ENCODE results near the gene CFAP73. TPM values are rescaled to one million over a fixed set of nuclear protein-coding genes. Genes with fewer than 3 reads are reported as not detected.

The CFAP73 gene
- polyA plus RNA-seq, 1 of the 3 experiments (the other 2 are of a cell fraction), result not detected

GRCh38 chr12:113196990-113197389, 47.5 kb downstream of the CFAP73 start:
- H3K4me1 ChIP-seq (ENCODE audit: control insufficient read depth in 1 of 2, insufficient read depth in 2 of 2, low read depth in 1 of 2, low read length in 1 of 2), result peaks cover 15 to 28% of the 10 kb centered on the region in 2 experiments; a peak in 3 of 4 replicates
- ChIA-PET CTCF (interaction anchor here (0.6 to 4.5 kb wide), 12 partner anchors 9 to 715 kb away, joined by 3 to 42 read pairs (median 4); partner anchors contain the start of genes RITA1 and SDSL), POLR2A (interaction anchor here (0.6 to 0.7 kb wide), 2 partner anchors 48 to 166 kb away, joined by 4 read pairs; no protein-coding TSS in a partner anchor)
- no peak overlapping the region for H3K9ac ChIP-seq
- TF ChIP-seq SMC3 (IDR thresholded peaks at IDR 0.05; ENCODE audit: low read depth, low read length) (peak; percentile 78), SIN3A (IDR thresholded peaks at IDR 0.05; ENCODE audit: borderline replicate concordance, low read depth, low read length) (0 out of 2 replicates have a peak, but pooled peaks have one; percentile 45), CTCF (IDR thresholded peaks at IDR 0.05) (peak; percentile 77), NFIC (IDR thresholded peaks at IDR 0.05; ENCODE audit: borderline replicate concordance) (0 out of 2 replicates have a peak, but pooled peaks have one; percentile 21), PBX3 (IDR thresholded peaks at IDR 0.05) (0 out of 2 replicates have a peak, but pooled peaks have one; percentile 13), RFX5 (IDR thresholded peaks at IDR 0.05; ENCODE audit: low read length) (0 out of 2 replicates have a peak, but pooled peaks have one; percentile 20), MAX (IDR thresholded peaks at IDR 0.05; ENCODE audit: low read depth) (no peak), RAD21 (IDR thresholded peaks at IDR 0.05; ENCODE audit: low read length) (peak; percentile 87), ZBTB33 (IDR thresholded peaks at IDR 0.05; ENCODE audit: borderline replicate concordance, low read depth) (no peak), USF1 (IDR thresholded peaks at IDR 0.05; ENCODE audit: borderline replicate concordance, low read depth) (no peak)
- H3K36me3 ChIP-seq (replicated peaks in 1 of 2; ENCODE audit: control insufficient read depth in 1 of 2, insufficient read depth in 2 of 2, low read length in 1 of 2), result peaks cover 2 to 7% of the 10 kb centered on the region in 2 experiments
- no peaks in the 10 kb centered on the region for H4K20me1 ChIP-seq (ENCODE audit: insufficient read depth)
- no peak overlapping the region for H3K4me2 ChIP-seq
- H3K4me3 ChIP-seq (ENCODE audit: low read depth in 2 of 2, low read length in 1 of 2), result no peak overlapping the region; a peak in 1 of 4 replicates
- no peak overlapping the region for H3K27ac ChIP-seq (ENCODE audit: low read depth in 2 of 2, low read length in 1 of 2)
- peak; percentile 92 for DNase-seq
- no peaks in the 10 kb centered on the region for H3K27me3 ChIP-seq (ENCODE audit: insufficient read depth)
- no peaks in the 10 kb centered on the region for H3K9me3 ChIP-seq
- no peaks in the 10 kb centered on the region for H3K9me2 ChIP-seq
- H3K79me2 ChIP-seq (ENCODE audit: insufficient read depth), result peaks cover 3% of the 10 kb centered on the region; the same call in 1 of the 2 replicates
- 0% methylated on average over 4 of the region's 4 CpGs for WGBS (ENCODE audit: low lambda C conversion rate)
- peaks cover 31% of the 10 kb centered on the region for H3F3A ChIP-seq (replicated peaks; ENCODE audit: insufficient read depth)
- 0 out of 2 replicates have a peak overlapping the region, but pooled peaks have one; percentile 35 for H2AFZ ChIP-seq (ENCODE audit: low read depth)

Data from SK-N-SH (cell line).